Mesenteric fat pad (tissue), 1 donor: ENCODE results near the gene UGT1A6. TPM values are rescaled to one million over a fixed set of nuclear protein-coding genes. Genes with fewer than 3 reads are reported as not detected.
"Not testable (repeated sequence)": the region's sequence is repeated elsewhere in the genome, so short reads cannot be mapped to it uniquely, and the experiment has no call there.

ENCODE experiments used
- DNase-seq: peaks from one replicate; pipeline ENCODE4 v3.0.0-alpha.2; 2020; ENCODE audit warnings: low spot score
- total RNA-seq: library from RNA; stranded (reverse); fragmentation: NEBNext Ultra II Directional; extraction: Animal tissue kit (Norgen Biotek cat#: 25700); gene quantifications from one replicate; pipeline ENCODE4 v1.2.1, GENCODE V29; 2021
- donor health status: DM: yes; HTN: yes; CAD: no.

Gene UGT1A6
- total RNA-seq, 1 donor from 2014 or later: not detected

DNA sequence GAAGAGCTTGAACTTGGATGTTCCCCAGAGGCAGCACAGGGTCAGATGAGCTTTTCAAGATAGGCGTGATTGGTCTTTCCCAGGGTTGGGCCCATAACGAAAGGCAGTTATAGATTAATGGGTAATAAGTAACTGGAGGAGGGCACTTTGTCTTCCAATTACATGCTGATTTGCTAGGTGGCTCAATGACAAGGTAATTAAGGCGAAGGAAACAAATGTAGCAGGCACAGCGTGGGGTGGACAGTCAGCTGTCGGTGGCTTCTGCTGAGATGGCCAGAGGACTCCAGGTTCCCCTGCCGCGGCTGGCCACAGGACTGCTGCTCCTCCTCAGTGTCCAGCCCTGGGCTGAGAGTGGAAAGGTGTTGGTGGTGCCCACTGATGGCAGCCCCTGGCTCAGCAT is 25.9 kb downstream of the UGT1A6 start, which contains the start of gene UGT1A4:
Gene UGT1A4 (plus strand): TSS at position 185 of the 400 bp plus-strand sequence. CDS start 85 bp downstream, at position 270.
- DNase-seq: no peak

- no peak for DNase-seq
Measured at GRCh38 chr2:233728723-233729301, 36.1 kb downstream of the UGT1A6 start, which contains the start of gene UGT1A3. UGT1A3 (plus strand) TSS chr2:233729042; CDS start chr2:233729127, 85 bp downstream.

DNA sequence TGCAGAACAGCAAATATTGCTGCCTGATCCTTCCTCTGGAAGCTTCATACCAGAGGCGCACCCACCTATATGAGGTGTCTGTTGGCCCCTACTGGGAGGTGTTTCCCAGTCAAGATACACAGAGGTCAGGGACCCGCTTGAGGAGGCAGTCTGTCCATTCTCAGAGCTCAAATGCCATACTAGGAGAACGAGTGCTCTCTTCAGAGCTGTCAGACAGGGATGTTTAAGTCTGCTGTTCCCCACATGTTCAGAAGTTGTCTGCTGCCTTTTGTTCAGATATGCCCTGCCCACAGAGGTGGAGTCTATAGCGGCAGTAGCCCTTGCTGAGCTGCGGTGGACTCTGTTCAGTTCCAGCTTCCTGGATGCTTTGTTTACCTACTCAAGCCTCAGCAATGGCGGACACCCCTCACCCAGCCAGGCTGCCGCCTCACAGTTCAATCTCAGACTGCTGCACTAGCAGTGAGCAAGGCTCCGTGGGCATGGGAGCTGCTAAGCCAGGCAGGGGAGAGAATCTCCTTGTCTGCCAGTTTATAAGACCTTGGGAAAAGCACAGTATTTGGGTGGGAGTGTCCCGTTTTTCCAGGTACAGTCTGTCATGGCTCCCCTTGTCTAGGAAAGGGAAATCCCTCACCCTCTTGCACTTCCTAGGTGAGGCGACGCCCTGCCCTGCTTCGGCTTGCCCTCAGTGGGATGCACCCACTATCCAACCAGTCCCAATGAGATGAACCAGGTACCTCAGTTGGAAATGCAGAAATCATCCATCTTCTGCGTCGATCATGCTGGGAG is 44.4 kb downstream of the UGT1A6 start:
- DNase-seq: not testable (repeated sequence)

GRCh38 chr2:233740870-233741269 is 48.2 kb downstream of the UGT1A6 start:
- no peak for DNase-seq

- no peak for DNase-seq
Measured at GRCh38 chr2:233743464-233744259, 51.0 kb downstream of the UGT1A6 start.

- no peak for DNase-seq
Measured at GRCh38 chr2:233745073-233745755, 52.5 kb downstream of the UGT1A6 start.

GRCh38 chr2:233745838-233746237 is 53.1 kb downstream of the UGT1A6 start:
- DNase-seq: not testable (repeated sequence)

DNA sequence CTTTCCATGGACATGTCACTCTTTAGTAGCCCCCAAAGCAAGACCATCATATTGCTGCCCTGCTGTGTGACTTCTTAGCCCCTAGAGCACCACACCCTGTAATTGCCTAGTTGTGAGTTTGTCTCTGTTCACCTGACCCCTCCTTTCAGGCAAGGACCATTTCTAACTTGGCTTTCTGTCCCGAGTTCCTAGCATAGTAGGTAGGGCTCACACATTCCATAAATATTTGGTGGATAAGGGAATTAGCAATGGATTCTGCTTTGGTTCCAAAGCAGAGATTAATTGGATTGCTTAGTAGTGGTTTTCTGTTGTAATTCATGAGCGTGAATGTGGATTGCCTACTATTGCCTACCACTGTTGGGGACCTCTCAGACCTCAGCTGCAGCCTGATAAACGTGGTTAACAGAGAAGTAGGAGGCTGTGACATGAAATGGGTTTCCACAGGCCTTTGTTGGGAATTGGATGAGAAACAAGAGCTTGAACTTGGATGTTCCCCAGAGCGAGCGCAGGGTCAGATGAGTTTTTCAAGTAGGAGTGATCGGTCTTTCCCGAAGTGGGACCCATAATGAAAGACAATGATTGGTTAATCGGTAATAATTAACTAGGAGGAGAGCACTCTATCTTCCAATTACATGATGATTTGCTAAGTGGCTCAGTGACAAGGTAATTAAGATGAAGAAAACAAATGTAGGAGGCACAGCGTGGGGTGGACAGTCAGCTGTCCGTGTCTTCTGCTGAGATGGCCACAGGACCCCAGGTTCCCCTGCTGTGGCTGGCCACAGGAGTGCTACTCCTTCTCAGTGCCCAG is 54.0 kb downstream of the UGT1A6 start:
- DNase-seq: no peak

- no peak for DNase-seq
Measured at GRCh38 chr2:233747283-233747544, 54.5 kb downstream of the UGT1A6 start.

GRCh38 chr2:233750689-233751088 is 58.0 kb downstream of the UGT1A6 start:
- DNase-seq: not testable (repeated sequence)

DNA sequence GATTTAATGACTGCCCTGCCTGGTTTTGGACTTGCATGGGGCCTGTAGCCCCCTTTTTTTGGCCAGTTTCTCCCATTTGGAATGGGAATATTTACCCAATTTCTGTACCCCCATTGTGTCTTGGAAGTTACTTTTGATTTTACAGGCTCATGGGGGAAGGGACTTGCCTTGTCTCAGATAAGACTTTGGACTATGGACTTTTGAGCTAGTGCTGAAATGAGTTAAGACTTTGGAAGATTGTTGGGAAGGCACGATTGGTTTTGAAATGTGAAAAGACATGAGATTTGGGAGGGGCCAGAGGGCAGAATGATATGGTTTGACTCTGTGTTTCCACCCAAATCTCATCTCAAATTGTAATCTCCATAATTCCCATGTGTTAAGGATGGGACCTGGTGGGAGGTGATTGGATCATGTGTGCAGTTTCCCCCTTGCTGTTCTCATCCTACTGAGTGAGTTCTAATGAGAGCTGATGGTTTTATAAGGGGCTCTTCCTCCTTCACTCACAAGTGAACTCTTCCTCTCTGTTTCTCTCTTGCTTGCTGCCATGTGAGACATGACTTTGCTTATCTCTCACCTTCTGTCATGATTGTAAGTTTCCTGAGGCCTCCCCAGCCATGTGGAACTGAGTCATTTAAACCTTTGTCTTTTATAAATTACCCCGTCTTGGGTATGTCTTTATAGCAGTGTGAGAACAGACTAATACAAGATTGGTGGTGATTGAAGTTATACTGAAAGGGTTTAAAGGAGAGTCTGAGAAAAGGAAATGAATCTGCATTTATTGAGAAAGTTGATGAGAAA is 58.7 kb downstream of the UGT1A6 start:
- DNase-seq: not testable (repeated sequence)

DNA sequence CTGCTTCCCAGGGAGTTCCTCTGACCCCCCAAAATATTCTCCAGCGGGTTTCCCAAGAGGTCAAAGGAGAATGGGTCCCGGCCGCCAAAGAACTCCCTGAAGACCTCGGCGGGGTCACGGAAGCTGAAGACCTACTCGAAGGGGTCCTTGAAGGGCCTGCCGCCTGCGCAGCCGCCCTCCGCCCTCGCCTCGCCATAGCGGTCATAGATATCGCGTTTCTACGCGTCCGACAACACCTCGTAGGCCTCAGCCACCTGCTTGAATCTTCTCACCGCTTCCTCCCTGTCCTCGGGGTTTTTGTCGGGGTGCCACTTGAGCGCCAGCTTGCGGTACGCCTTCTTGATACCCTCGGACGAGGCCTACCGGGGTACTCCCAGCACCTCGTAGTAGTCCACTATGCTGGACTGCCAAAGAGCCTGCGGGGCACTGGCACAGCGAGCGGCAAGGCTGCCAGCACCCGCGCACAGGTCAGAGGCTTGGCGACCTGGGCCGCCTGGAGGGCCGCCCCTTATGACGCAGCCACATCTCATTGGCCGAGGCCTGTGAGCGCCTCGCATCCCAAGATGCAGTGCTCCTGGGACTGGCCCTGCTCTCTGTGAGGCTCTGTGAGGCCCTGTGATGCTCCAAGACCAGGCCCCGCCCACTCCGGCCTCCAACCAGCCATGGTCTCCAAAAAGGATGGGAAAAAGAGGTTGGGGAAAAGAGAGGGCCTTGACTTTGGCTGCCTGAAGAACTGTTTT is 62.4 kb downstream of the UGT1A6 start:
- no peak for DNase-seq

DNA sequence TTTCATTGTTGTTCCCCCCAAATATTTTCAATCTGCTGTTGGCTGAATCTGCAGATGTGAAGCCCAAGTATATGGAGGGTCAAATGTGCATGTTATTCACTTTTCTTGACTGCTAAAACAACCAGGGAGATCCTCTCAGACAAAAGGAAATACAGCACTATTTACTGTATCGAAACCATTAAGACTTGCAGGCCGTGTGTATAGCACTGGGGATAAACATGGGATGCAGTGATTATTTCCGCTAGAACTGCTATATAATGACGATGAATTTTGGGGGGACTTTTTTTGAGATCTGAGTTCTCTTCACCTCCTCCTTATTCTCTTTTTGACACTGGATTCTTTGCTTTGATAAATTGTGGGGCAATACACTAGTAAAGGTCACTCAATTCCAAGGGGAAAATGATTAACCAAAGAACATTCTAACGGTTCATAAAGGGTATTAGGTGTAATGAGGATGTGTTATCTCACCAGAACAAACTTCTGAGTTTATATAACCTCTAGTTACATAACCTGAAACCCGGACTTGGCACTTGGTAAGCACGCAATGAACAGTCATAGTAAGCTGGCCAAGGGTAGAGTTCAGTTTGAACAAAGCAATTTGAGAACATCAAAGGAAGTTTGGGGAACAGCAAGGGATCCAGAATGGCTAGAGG is 63.9 kb downstream of the UGT1A6 start:
- DNase-seq: no peak

- DNase-seq: no peak
Measured at GRCh38 chr2:233758141-233758540, 65.5 kb downstream of the UGT1A6 start.

- DNase-seq: no peak
Measured at GRCh38 chr2:233758849-233759248, 66.2 kb downstream of the UGT1A6 start.

GRCh38 chr2:233760043-233760442 is 67.4 kb downstream of the UGT1A6 start, which contains the start of gene UGT1A1:
UGT1A1 (plus strand) TSS chr2:233760270; CDS start chr2:233760288, 18 bp downstream.
- DNase-seq: no peak

DNA sequence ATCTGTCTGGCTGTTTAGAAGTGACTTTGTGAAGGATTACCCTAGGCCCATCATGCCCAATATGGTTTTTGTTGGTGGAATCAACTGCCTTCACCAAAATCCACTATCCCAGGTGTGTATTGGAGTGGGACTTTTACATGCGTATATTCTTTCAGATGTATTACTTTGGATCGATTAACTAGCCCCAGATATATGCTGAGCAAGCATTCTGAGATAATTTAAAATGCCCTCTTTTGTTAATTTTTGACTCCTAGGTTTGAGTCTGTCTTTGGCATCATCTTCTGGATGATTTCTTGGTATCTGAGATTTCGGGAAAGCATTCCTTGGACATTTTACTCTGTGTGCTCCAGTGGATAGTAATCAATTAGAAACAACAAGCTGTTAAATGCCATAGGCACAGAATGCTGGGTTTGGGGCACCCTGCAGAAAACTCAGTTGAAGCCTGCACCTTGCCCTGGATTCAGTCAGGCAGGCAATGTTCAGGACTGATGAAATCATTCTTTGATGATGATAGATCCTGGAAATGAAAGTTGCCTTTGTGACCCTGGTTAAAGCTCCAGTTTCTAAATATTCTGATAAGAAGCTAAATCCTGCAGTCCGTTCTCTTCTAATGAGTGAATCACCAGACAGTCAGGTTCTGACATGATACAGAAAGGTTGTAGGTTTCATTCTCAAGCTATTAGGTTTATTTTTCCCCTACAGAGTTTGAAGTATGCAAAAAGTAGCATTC is 68.5 kb downstream of the UGT1A6 start:
- DNase-seq: no peak

GRCh38 chr2:233764264-233764663 is 71.6 kb downstream of the UGT1A6 start:
- no peak for DNase-seq
